Activated T-helper 1 cell treated with anti-CD3 and anti-CD28 coated beads, Interleukin-12 subunit alpha, Interleukin-12 subunit beta, Interleukin-2, Interleukin-4 antibody, amounts not matched to agents 30 ng/mL and 10 ng/mL and 1 ng/mL, durations not matched to agents 14 hours and 24 hours and 36 hours (primary cell): ENCODE data around the gene PSMD11. TPM values are rescaled to one million over a fixed set of nuclear protein-coding genes. Genes with fewer than 3 reads are reported as not detected.
A peak's percentile ranks its signal among the peaks of the same experiment; 100 is the strongest.
"Not testable (repeated sequence)": the region's sequence is repeated elsewhere in the genome, so short reads cannot be mapped to it uniquely, and the experiment has no call there.

ENCODE experiments used
- DNase-seq: peaks from one replicate; pipeline ENCODE4 v3.0.0; 2021; ENCODE audit warnings: low spot score
- H3K27ac Mint-ChIP-seq: one replicate; pipeline ENCODE4 v1.8.0; 2021; ENCODE audit warnings: mild to moderate bottlenecking, mixed read lengths
- H3K27me3 Mint-ChIP-seq: one replicate; pipeline ENCODE4 v1.8.0; 2022; ENCODE audit warnings: mild to moderate bottlenecking, moderate library complexity, mixed read lengths; ENCODE audit not compliant: insufficient read depth
- H3K36me3 Mint-ChIP-seq: one replicate; pipeline ENCODE4 v1.8.0; 2021; ENCODE audit warnings: low read depth, mixed read lengths
- H3K4me1 Mint-ChIP-seq: one replicate; pipeline ENCODE4 v1.8.0; 2021; ENCODE audit warnings: low read depth, mixed read lengths
- H3K4me3 Mint-ChIP-seq: one replicate; pipeline ENCODE4 v1.8.0; 2021; ENCODE audit warnings: mild to moderate bottlenecking, moderate library complexity, mixed read lengths
- H3K9me3 Mint-ChIP-seq: one replicate; pipeline ENCODE4 v1.8.0; 2021; ENCODE audit warnings: mixed read lengths
- intact Hi-C: fragments of 100-400 bp; cut with micrococcal nuclease; formaldehyde crosslinking; loops from one replicate; pipeline ENCODE4 v1.15.1; 2024
- total RNA-seq: library from RNA; stranded (reverse); gene quantifications from 2 replicates; pipeline ENCODE4 v1.2.3, GENCODE V29; 2022

The PSMD11 gene
- total RNA-seq, 1 donor from 2014 or later = 190 TPM

GRCh38 chr17:32523017-32523680 is 78.8 kb downstream of the PSMD11 start:
- intact Hi-C loops = loop anchor here (1.0 to 10.0 kb wide), 8 partner anchors 20 to 1854 kb away; partner anchors contain the start of gene MYO1D
- H3K27ac Mint-ChIP-seq = peak overlapping the region; percentile 92
- DNase-seq = peak; percentile 50
- H3K27me3 Mint-ChIP-seq = peaks cover 18% of the 10 kb centered on the region
- peak overlapping the region; percentile 64 for H3K4me3 Mint-ChIP-seq
- H3K4me1 Mint-ChIP-seq = peaks cover 77% of the 10 kb centered on the region
- no peaks in the 10 kb centered on the region for H3K36me3 Mint-ChIP-seq
- no peaks in the 10 kb centered on the region for H3K9me3 Mint-ChIP-seq

GRCh38 chr17:32523827-32524552 is 79.7 kb downstream of the PSMD11 start:
- Mint-ChIP-seq H3K27ac (peak overlapping the region; percentile 92), H3K36me3 (peaks cover 1% of the 10 kb centered on the region), H3K4me1 (peaks cover 77% of the 10 kb centered on the region), H3K27me3 (peaks cover 20% of the 10 kb centered on the region), H3K4me3 (peak overlapping the region; percentile 74), H3K9me3 (no peaks in the 10 kb centered on the region)
- DNase-seq = peak; percentile 19
- intact Hi-C loops = loop anchor here (1.0 to 10.0 kb wide), 9 partner anchors 21 to 1853 kb away; partner anchors contain the start of genes MYO1D and PSMD11

GRCh38 chr17:32524553-32524880 is 80.2 kb downstream of the PSMD11 start:
- H3K27me3 Mint-ChIP-seq = peaks cover 20% of the 10 kb centered on the region
- not testable (repeated sequence) for H3K9me3 Mint-ChIP-seq, H3K4me3 Mint-ChIP-seq, H3K36me3 Mint-ChIP-seq, DNase-seq
- H3K4me1 Mint-ChIP-seq = peaks cover 74% of the 10 kb centered on the region
- intact Hi-C loops = loop anchor here (1.0 to 10.0 kb wide), 6 partner anchors 80 to 1853 kb away; partner anchors contain the start of genes MYO1D and PSMD11
- peak overlapping the region; percentile 92 for H3K27ac Mint-ChIP-seq

GRCh38 chr17:32525122-32525521 is 80.8 kb downstream of the PSMD11 start:
- Mint-ChIP-seq H3K27me3 (peaks cover 18% of the 10 kb centered on the region), H3K36me3 (peaks cover 2% of the 10 kb centered on the region), H3K9me3 (no peaks in the 10 kb centered on the region), H3K4me3 (no peak overlapping the region), H3K27ac (no peak overlapping the region), H3K4me1 (peaks cover 68% of the 10 kb centered on the region)
- intact Hi-C loops = loop anchor here (10.0 kb wide), 1 partner anchor 600 kb away; no protein-coding TSS in a partner anchor
- no peak for DNase-seq

GRCh38 chr17:32527146-32527545 is 82.8 kb downstream of the PSMD11 start:
- Mint-ChIP-seq H3K27me3 (peaks cover 18% of the 10 kb centered on the region), H3K4me1 (peaks cover 54% of the 10 kb centered on the region), H3K4me3 (no peak overlapping the region), H3K36me3 (peaks cover 2% of the 10 kb centered on the region), H3K27ac (no peak overlapping the region), H3K9me3 (no peaks in the 10 kb centered on the region)
- intact Hi-C loops = loop anchor here (10.0 kb wide), 1 partner anchor 602 kb away; no protein-coding TSS in a partner anchor
- DNase-seq = no peak

- Mint-ChIP-seq H3K36me3 (peaks cover 2% of the 10 kb centered on the region), H3K27ac (no peak overlapping the region), H3K4me3 (no peak overlapping the region), H3K9me3 (no peaks in the 10 kb centered on the region), H3K4me1 (peaks cover 44% of the 10 kb centered on the region), H3K27me3 (peaks cover 23% of the 10 kb centered on the region)
- intact Hi-C loops = loop anchor here (10.0 kb wide), 1 partner anchor 604 kb away; no protein-coding TSS in a partner anchor
- no peak for DNase-seq
Observed at GRCh38 chr17:32528825-32529224, 84.5 kb downstream of the PSMD11 start.

GRCh38 chr17:32529604-32530003 is 85.3 kb downstream of the PSMD11 start:
- Mint-ChIP-seq H3K4me1 (peaks cover 39% of the 10 kb centered on the region), H3K4me3 (no peak overlapping the region), H3K9me3 (no peaks in the 10 kb centered on the region), H3K27ac (no peak overlapping the region), H3K27me3 (peaks cover 23% of the 10 kb centered on the region), H3K36me3 (peaks cover 2% of the 10 kb centered on the region)
- intact Hi-C loops = loop anchor here (10.0 kb wide), 1 partner anchor 605 kb away; no protein-coding TSS in a partner anchor
- DNase-seq = no peak

Other genes starting within 250 kb of the PSMD11 start
- gene RHBDL3, start 178.7 kb upstream of the PSMD11 start, total RNA-seq = 0.10 and 0.26 TPM in 2 replicates
- gene C17orf75, start 102.3 kb upstream of the PSMD11 start, total RNA-seq = 34.1 and 37.6 TPM in 2 replicates
- gene ZNF207, start 94.4 kb upstream of the PSMD11 start, total RNA-seq = 268 and 275 TPM in 2 replicates
- 6.1 and 7.1 TPM in 2 replicates for gene CDK5R1, start 42.5 kb downstream of the PSMD11 start, total RNA-seq